HEK293T (cell line): ENCODE results near the gene NPHP1.

Experiments
- CTCF ChIA-PET: fragments of 350-600 bp; formaldehyde crosslinking; extraction: SDS; loops from one replicate; lab custom pipeline; 2021; ENCODE audit warnings: antibody characterized with exemption, inconsistent platforms; lab: Yijun Ruan, JAX
- POLR2A ChIA-PET: fragments of 350-600 bp; formaldehyde crosslinking; extraction: SDS; loops from one replicate; lab custom pipeline; 2020; ENCODE audit warnings: antibody characterized with exemption, inconsistent platforms; lab: Yijun Ruan, JAX
- DNase-seq: peaks from one replicate; pipeline ENCODE4 v3.0.0; 2012; ENCODE audit warnings: mixed read lengths; ENCODE audit errors: extremely low spot score
- ARNT ChIP-seq: fragments of 450-650 bp; IDR thresholded peaks from 2 replicates; pipeline ENCODE4 v1.6.1; 2017; ENCODE audit warnings: mild to moderate bottlenecking
- BHLHE40 ChIP-seq: fragments of 450-650 bp; IDR thresholded peaks from 2 replicates; pipeline ENCODE4 v1.6.1; 2016; ENCODE audit warnings: mild to moderate bottlenecking, moderate library complexity, borderline replicate concordance
- CTBP1 ChIP-seq: fragments of 450-650 bp; IDR thresholded peaks from 2 replicates; pipeline ENCODE4 v1.6.1; 2016; ENCODE audit warnings: borderline replicate concordance
- ELF4 ChIP-seq: fragments of 450-650 bp; IDR thresholded peaks from 2 replicates; pipeline ENCODE4 v1.6.1; 2017; ENCODE audit warnings: antibody characterized with exemption
- FOXA1 ChIP-seq: fragments of 450-650 bp; IDR thresholded peaks from 2 replicates; pipeline ENCODE4 v1.6.1; 2016; ENCODE audit warnings: mild to moderate bottlenecking
- FOXK2 ChIP-seq: fragments of 450-650 bp; IDR thresholded peaks from 2 replicates; pipeline ENCODE4 v1.6.1; 2016; ENCODE audit warnings: mild to moderate bottlenecking
- FOXM1 ChIP-seq: fragments of 450-650 bp; IDR thresholded peaks from 2 replicates; pipeline ENCODE4 v1.6.1; 2017; ENCODE audit warnings: mild to moderate bottlenecking, borderline replicate concordance
- HDGF ChIP-seq: fragments of 450-650 bp; IDR thresholded peaks from 2 replicates; pipeline ENCODE4 v1.6.1; 2017; ENCODE audit warnings: antibody characterized with exemption, borderline replicate concordance
- L3MBTL2 ChIP-seq: fragments of 450-650 bp; conservative IDR thresholded peaks from 2 replicates; pipeline ENCODE4 v1.6.1; 2016; ENCODE audit warnings: mild to moderate bottlenecking
- LEF1 ChIP-seq: fragments of 450-650 bp; IDR thresholded peaks from 2 replicates; pipeline ENCODE4 v1.6.1; 2017; ENCODE audit warnings: mild to moderate bottlenecking, borderline replicate concordance
- NFRKB ChIP-seq: fragments of 450-650 bp; IDR thresholded peaks from 2 replicates; pipeline ENCODE4 v1.6.1; 2016; ENCODE audit warnings: mild to moderate bottlenecking, moderate library complexity
- SP1 ChIP-seq: fragments of 450-650 bp; IDR thresholded peaks from 2 replicates; pipeline ENCODE4 v1.6.1; 2017
- SUZ12 ChIP-seq: fragments of 450-650 bp; IDR thresholded peaks from 2 replicates; pipeline ENCODE4 v1.6.1; 2016; ENCODE audit warnings: mild to moderate bottlenecking
- TARDBP ChIP-seq: fragments of 450-650 bp; IDR thresholded peaks from 2 replicates; pipeline ENCODE4 v1.6.1; 2016
- ZNF384 ChIP-seq: fragments of 450-650 bp; IDR thresholded peaks from 2 replicates; pipeline ENCODE4 v1.6.1; 2016
- TF ChIP-seq, protein P1 (sequence below): fragments of 450-650 bp; IDR thresholded peaks from 2 replicates; pipeline ENCODE4 v1.6.1; 2016

The NPHP1 gene

GRCh38 chr2:110126086-110126773 lies 78.6 kb downstream of the NPHP1 start:
- POLR2A ChIA-PET, result no interaction called here
- TF ChIP-seq HDGF (no peak), FOXA1 (no peak), LEF1 (no peak), SUZ12 (no peak)
- CTCF ChIA-PET, result no interaction called here
- no peak for DNase-seq

GRCh38 chr2:110124939-110125691 lies 79.7 kb downstream of the NPHP1 start:
- POLR2A ChIA-PET, result no interaction called here
- no peak for DNase-seq
- CTCF ChIA-PET, result no interaction called here
- TF ChIP-seq FOXA1 (no peak), ZNF384 (no peak), L3MBTL2 (no peak), ARNT (no peak), TARDBP (no peak), FOXK2 (no peak), BHLHE40 (no peak), ELF4 (no peak), HDGF (no peak), SP1 (no peak), CTBP1 (no peak), SUZ12 (no peak), FOXM1 (no peak), LEF1 (no peak), NFRKB (no peak)
- TF ChIP-seq, protein P1, sequence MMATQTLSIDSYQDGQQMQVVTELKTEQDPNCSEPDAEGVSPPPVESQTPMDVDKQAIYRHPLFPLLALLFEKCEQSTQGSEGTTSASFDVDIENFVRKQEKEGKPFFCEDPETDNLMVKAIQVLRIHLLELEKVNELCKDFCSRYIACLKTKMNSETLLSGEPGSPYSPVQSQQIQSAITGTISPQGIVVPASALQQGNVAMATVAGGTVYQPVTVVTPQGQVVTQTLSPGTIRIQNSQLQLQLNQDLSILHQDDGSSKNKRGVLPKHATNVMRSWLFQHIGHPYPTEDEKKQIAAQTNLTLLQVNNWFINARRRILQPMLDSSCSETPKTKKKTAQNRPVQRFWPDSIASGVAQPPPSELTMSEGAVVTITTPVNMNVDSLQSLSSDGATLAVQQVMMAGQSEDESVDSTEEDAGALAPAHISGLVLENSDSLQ, result no peak

DNA sequence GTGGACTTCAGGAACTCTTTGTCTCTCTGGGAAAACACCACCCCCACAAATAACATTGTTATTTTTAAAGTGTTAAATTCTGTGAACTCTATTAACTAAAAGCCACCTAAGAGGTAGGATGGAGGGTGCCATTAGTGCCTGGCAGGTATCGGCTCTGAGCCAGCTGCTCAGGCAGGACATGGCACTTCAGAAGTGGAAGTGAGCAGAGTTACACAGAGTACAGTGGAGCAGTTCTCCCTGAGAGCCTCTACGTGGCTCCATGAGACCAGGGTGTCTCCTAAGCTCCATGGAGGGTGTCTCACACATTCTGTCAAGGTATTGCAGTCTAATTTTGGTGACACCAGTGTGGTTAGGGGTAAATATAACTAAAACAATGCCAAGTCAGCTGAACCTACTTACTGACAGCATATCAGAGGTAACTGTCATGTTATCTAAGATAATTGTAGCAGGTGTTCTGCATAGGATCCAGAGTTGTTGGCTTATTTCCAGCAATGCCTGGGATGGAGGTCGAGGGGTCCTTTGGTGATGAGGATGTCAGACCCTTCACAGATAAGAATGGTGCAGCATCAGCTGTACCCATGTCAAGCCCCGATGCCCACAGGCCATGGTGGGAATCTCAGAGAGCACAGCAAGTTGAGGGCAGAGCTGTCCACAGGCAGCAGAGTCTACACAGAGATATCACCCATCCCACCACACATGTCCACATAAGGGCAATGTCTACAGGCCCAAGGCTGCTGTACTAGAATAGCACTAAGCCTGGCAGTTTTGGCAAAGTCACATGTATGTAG lies 80.6 kb downstream of the NPHP1 start:
- DNase-seq, result no peak
- ChIA-PET POLR2A (no interaction called here), CTCF (no interaction called here)
- TF ChIP-seq ZNF384, result no peak
- no peak for TF ChIP-seq FOXM1
- TF ChIP-seq TARDBP, result no peak
- no peak for TF ChIP-seq FOXA1
- TF ChIP-seq SUZ12, result no peak
- TF ChIP-seq ARNT, result no peak
- no peak for TF ChIP-seq NFRKB
- no peak for TF ChIP-seq CTBP1
- no peak for TF ChIP-seq LEF1
- TF ChIP-seq HDGF, result no peak
- TF ChIP-seq BHLHE40, result no peak
- TF ChIP-seq FOXK2, result no peak
- TF ChIP-seq ELF4, result no peak

- POLR2A ChIA-PET, result no interaction called here
- CTCF ChIA-PET, result no interaction called here
- DNase-seq, result no peak
- no peak for TF ChIP-seq SUZ12
- no peak for TF ChIP-seq LEF1
- TF ChIP-seq ARNT, result no peak
- TF ChIP-seq FOXM1, result no peak
- no peak for TF ChIP-seq TARDBP
- TF ChIP-seq FOXK2, result no peak
- TF ChIP-seq, protein P1, result no peak
- TF ChIP-seq SP1, result no peak
- no peak for TF ChIP-seq ELF4
- no peak for TF ChIP-seq BHLHE40
- no peak for TF ChIP-seq HDGF
- TF ChIP-seq CTBP1, result no peak
- TF ChIP-seq L3MBTL2, result no peak
- no peak for TF ChIP-seq NFRKB
- no peak for TF ChIP-seq FOXA1
- TF ChIP-seq ZNF384, result no peak
Measured at GRCh38 chr2:110121592-110121991, 83.2 kb downstream of the NPHP1 start.

DNA sequence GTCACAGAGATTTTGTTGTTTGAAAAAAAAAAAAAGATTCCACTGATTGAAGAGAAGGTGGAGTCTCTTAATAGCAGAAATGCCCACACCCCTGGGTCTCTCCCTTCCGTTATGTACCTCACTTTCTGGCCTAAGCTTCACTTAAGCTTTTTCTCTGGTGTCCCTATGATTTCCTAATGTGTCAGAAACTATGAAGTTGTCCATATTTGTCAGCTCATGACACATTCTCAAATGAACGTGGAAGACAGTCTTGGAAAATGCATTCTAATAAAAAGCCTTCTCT lies 83.8 kb downstream of the NPHP1 start:
- no peak for DNase-seq
- CTCF ChIA-PET, result no interaction called here
- TF ChIP-seq FOXM1 (no peak), ARNT (no peak), NFRKB (no peak), SP1 (no peak), FOXK2 (no peak)
- POLR2A ChIA-PET, result no interaction called here
